SKM-1 treated with dmso at 0.1 percent for 144 hours (cell line): ENCODE measurements around the gene ZMIZ1.

Experiments
- DNase-seq: peaks from one replicate; lab custom pipeline; 2025; ENCODE audit not compliant: unreplicated experiment; lab: John Stamatoyannopoulos, UW

ZMIZ1 gene

GRCh38 chr10:79097021-79097872 is 28.5 kb downstream of the ZMIZ1 start:
- DNase-seq: no peak

- DNase-seq: no peak
Measured at GRCh38 chr10:79098061-79098460, 29.3 kb downstream of the ZMIZ1 start.

GRCh38 chr10:79098596-79099015 is 29.8 kb downstream of the ZMIZ1 start:
- DNase-seq: no peak

DNA sequence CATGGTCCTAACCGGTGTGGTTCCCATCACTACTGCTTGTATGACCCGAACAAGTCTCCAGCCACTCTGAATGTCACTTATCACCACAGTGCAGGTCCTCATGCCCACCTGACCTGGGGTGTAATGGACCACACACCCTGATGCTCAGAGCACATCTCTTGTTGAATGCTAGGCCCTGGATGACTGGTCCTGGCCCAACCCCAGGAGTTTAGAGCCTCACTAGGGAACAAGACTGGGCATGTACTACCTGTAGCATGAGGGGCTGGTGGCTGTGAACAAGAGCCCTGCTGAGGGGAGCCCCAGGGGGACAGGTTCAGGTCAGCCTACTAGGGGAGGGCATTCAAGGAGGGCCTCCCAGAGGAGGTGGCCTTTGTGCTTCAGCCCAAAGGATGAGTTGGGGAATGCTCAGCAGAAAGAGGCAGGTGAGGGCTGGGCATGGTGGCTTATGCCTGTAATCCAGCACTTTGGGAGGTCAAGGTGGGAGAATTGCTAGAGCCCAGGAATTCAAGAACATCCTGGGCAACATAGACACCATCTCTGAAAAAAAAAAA is 31.2 kb downstream of the ZMIZ1 start:
- no peak for DNase-seq

DNA sequence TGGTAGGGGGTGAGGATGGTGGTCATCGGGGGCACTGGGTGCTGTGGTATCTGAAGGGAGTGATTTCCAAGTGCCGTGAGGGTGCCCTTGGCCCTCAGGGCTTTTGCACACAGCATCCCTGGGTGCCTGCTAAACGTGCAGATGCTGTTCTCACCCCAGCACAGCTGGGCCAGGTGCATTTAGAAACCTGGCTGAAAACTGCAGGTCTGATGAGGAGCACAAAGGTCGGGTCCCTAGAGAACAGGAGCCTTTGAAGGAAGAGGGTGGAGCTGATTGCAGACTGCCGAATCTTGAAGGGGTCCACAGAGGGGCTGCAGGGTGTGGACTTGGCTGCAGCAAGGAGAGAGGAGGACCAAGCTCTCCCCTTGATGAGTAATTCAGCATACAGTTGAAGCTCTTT is 32.0 kb downstream of the ZMIZ1 start:
- no peak for DNase-seq

- no peak for DNase-seq
Measured at GRCh38 chr10:79101560-79102497, 33.1 kb downstream of the ZMIZ1 start.

DNA sequence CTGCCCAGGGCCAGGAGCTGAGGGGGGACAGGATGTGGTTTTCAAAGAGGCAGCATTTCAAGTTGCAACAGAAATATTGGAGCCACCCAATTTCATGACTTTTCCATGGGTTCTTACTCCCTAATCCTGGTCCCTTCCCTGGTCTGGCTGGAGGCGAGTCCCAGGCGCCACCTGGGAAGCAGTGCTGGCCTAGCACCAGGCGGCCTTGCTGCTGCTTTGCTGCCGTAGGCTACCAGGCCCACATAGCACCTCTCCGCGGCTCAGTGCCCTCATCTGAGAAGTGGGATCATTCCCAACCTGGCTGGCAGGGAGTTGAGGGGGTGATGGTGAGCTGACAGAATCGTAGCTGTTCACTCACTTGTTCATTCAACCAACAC is 33.7 kb downstream of the ZMIZ1 start:
- no peak for DNase-seq

- no peak for DNase-seq
Measured at GRCh38 chr10:79103129-79103528, 34.4 kb downstream of the ZMIZ1 start.

DNA sequence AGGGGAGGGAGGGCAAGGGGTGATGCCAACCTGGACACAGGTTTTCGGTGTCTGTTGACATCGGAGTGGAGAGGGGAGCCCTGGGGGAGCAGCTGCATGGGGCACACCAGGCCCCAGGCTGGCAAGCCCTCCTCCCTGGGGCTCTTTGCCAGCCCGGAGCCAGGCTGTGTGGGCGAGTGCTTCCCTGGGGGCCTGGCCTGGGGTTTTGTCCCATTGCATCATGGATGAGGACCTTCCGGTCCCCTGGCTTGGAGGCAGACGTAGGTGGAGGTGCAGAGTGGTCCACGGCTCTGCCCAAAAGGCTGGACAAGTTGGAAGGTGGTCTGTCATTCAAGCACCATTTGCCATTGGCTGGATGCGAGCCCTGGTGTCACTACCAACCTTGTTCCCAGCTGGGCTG is 34.8 kb downstream of the ZMIZ1 start:
- DNase-seq: no peak

- DNase-seq: no peak
Measured at GRCh38 chr10:79105150-79105739, 36.5 kb downstream of the ZMIZ1 start.

DNA sequence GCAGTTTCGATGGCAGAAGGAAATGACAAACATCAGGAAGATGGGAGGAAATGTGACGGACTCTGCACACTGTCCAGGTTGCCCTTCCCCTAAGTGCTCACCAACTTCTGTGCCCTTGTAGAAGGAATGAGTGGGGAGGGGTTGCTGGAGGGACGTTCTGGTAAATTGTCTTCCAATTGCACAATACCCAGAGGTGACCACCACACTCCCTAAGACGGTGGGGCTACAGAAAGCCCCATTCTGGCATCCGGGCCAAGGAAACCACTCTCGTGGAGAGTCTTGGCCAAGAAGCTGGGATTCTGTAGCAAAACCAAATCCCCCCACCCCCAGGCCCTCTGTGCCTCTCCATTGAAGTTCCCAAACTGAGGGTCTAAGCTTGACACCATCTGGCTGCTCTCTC is 37.1 kb downstream of the ZMIZ1 start:
- DNase-seq: no peak

GRCh38 chr10:79106256-79107050 is 37.7 kb downstream of the ZMIZ1 start:
- no peak for DNase-seq

GRCh38 chr10:79107736-79108264 is 39.0 kb downstream of the ZMIZ1 start:
- no peak for DNase-seq

DNA sequence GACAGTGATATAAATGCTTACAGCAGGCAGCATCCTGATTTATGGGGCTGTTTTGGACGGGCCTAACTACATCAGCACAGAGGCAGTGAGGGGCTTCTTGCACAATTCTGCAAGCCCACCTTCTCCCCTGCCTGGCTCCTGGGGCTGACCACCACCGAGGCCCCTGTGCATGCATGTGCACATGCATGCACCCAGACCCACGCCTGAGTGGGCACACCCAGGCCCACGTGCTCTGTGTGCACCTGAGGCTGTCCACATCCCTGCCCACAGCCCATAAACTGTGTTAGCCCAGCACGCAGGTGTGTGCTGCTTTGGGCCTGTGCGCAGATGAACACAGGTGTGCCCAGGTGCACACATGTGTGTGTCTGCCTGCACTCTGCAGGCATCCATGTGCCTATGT is 40.0 kb downstream of the ZMIZ1 start:
- DNase-seq: no peak

DNA sequence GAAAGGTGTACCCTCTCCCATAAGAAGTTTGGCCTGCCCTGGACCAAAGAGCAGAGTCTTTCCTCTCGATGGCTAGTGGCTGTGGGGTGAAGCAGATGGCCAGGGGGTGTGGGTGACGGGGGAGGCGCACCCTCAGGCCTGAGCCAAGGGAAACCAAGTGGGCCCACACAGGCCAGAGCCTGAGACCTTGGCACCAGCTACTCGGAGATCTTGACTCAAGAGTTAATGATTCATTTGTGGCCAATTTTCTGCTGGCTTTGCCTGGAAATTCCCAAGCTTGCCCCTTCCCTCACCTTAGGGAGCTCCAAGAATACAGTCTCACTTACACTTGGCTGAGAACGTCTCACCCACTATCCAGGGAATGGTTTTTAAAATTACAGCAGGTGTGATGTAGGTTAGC is 42.7 kb downstream of the ZMIZ1 start:
- no peak for DNase-seq

- no peak for DNase-seq
Measured at GRCh38 chr10:79111846-79112614, 43.3 kb downstream of the ZMIZ1 start.

DNA sequence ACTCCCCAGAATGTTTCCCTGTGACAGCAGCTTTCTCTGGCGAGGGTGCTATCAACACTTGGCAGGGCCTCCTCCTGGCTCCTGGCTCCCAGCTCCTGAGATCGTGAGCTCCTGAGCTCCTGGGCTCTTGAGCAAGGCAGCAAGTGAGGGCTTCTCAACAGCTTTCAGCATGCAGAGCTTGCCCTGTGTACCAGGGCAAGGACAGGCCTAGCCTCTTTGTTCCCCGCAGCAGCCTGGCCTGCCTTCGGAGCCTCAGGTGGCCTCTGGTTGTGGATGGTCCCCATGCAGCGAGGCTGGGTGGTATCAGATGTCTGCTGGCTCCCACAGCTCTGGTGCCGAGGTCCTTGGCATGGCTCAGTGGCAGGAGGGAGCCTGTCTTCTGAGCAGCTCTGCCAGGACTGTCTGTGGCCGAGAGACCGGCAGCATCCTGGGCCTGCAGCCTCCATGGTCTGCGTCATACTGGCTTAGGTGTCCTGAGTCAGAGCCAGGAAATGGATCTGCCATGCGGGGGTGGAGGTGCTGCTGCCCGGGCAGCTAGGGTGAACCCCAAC is 44.2 kb downstream of the ZMIZ1 start:
- no peak for DNase-seq

GRCh38 chr10:79113827-79114226 is 45.1 kb downstream of the ZMIZ1 start:
- DNase-seq: no peak

DNA sequence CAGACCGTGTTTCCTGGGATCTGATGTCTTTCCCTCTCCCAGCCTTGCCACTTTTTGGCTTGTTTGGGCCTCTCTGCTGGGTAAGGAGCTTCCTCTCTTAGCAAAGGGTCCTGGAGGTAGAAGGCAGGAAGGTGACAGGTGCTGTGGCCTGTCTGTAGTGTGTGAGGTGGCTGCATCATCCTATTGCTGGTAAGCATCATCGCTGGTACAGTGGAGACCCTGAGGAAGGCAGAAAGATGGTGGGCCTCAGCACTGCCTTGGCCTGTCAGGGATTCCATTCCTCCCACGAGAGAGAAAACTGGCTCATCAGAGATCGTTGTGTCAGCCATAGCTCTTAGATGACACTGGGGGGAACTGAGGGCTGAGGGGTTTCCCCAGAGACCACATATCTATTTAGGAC is 46.5 kb downstream of the ZMIZ1 start:
- DNase-seq: no peak
